BLaER1 (cell line): Measurements from ENCODE around the gene PRKCA.
"Not testable (repeated sequence)": the region's sequence is repeated elsewhere in the genome, so short reads cannot be mapped to it uniquely, and the experiment has no call there.

Source experiments
- H3K27ac ChIP-seq: shearing (Covaris generic); formaldehyde crosslinking; 2 replicates; pipeline ENCODE4 v1.8.1; 2022
- H3K27me3 ChIP-seq: shearing (Covaris generic); formaldehyde crosslinking; 2 replicates; pipeline ENCODE4 v1.8.1; 2022
- H3K36me3 ChIP-seq: shearing (Covaris generic); formaldehyde crosslinking; 2 replicates; pipeline ENCODE4 v1.8.1; 2022
- H3K4me1 ChIP-seq: shearing (Covaris generic); formaldehyde crosslinking; 2 replicates; pipeline ENCODE4 v1.8.1; 2022
- H3K4me2 ChIP-seq: shearing (Covaris generic); formaldehyde crosslinking; 2 replicates; pipeline ENCODE4 v1.8.1; 2022
- H3K4me3 ChIP-seq: shearing (Covaris generic); formaldehyde crosslinking; 2 replicates; pipeline ENCODE4 v1.8.1; 2022
- H3K9ac ChIP-seq: shearing (Covaris generic); formaldehyde crosslinking; 2 replicates; pipeline ENCODE4 v1.8.1; 2022
- H3K9me3 ChIP-seq: shearing (Covaris generic); formaldehyde crosslinking; 2 replicates; pipeline ENCODE4 v1.8.1; 2022
- H4K20me1 ChIP-seq: shearing (Covaris generic); formaldehyde crosslinking; 2 replicates; pipeline ENCODE4 v1.8.1; 2022
- Cebpa-rat ChIP-seq: shearing (Covaris generic); IDR thresholded peaks from 2 replicates; pipeline ENCODE4 v1.8.1; 2022

PRKCA gene

DNA sequence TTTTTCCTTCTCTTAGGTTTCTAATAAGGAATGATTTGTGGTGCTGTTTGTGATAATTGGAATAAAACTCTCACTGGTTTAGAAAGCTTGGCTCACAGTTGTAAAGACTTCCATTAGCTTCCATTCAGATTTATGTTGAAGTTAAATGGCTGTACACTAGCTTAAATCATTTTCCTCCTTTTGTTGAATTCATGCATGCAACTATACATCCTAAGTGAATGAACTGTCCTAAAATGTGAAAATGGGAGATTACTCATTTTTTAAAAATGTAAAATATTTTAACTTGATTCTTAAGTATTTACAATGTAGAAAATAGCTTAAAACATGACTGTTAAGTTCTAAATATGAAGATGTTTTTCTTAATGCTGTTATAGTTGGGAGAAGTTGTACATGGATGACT, 15.2 kb downstream of the PRKCA start:
- H3K4me1 ChIP-seq = no peaks in the 10 kb centered on the region
- H3K36me3 ChIP-seq = no peaks in the 10 kb centered on the region; the same call in 1 of the 2 replicates
- H3K27ac ChIP-seq = no peak overlapping the region
- no peak for TF ChIP-seq Cebpa-rat
- H3K9ac ChIP-seq = no peak overlapping the region
- no peak overlapping the region for H3K4me3 ChIP-seq
- H3K9me3 ChIP-seq = peaks cover 15% of the 10 kb centered on the region
- H3K4me2 ChIP-seq = no peak overlapping the region
- H3K27me3 ChIP-seq = no peaks in the 10 kb centered on the region
- H4K20me1 ChIP-seq = no peaks in the 10 kb centered on the region

DNA sequence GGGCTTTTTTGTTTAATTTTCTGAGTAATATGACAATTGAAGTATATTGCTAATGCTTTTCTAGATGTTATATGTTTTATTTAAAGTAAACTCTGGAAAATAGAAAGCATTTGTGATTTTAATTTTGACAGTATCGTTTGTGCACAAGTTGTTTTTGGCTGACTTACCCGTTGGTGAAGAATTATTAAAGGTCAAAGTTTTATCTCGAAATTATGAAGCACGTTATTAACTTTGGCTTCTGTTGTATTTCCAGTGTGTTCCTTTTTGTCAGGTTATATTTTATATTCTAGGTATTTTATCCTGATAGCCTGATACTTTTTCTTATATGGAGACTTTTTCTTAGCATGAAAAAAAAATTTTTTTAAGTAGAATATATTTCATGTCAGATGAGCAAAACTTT, 16.8 kb downstream of the PRKCA start:
- Histone ChIP-seq H3K27me3 (no peaks in the 10 kb centered on the region), H3K9ac (no peak overlapping the region), H3K4me2 (no peak overlapping the region), H3K9me3 (peaks cover 16% of the 10 kb centered on the region), H3K4me1 (no peaks in the 10 kb centered on the region), H4K20me1 (no peaks in the 10 kb centered on the region), H3K27ac (no peak overlapping the region), H3K4me3 (no peak overlapping the region), H3K36me3 (no peaks in the 10 kb centered on the region; the same call in 1 of the 2 replicates)
- TF ChIP-seq Cebpa-rat = no peak

DNA sequence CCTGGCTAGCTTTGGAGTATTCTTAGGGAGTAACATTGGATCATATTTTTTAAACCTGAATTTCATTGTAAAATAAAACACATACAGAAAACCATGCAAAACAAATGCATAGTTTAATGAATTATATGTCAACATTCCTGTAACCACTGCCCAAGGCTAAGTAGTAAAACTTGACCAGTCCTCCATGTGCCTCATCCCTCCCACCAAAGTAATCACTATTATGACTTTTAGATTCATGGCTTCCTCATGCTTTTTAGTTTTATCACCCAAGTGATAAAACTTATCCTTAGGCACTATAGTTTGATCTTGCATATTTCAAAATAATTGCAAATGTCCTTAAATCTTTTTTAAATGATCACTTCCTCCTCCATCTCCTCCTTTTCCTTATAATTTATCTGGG, 20.4 kb downstream of the PRKCA start:
- Histone ChIP-seq H3K4me3 (no peak overlapping the region), H3K27me3 (no peaks in the 10 kb centered on the region), H3K36me3 (no peaks in the 10 kb centered on the region; the same call in 1 of the 2 replicates), H3K4me2 (no peak overlapping the region), H3K27ac (no peak overlapping the region), H3K9ac (no peak overlapping the region), H3K4me1 (no peaks in the 10 kb centered on the region), H3K9me3 (peaks cover 16% of the 10 kb centered on the region), H4K20me1 (no peaks in the 10 kb centered on the region)
- TF ChIP-seq Cebpa-rat = no peak

DNA sequence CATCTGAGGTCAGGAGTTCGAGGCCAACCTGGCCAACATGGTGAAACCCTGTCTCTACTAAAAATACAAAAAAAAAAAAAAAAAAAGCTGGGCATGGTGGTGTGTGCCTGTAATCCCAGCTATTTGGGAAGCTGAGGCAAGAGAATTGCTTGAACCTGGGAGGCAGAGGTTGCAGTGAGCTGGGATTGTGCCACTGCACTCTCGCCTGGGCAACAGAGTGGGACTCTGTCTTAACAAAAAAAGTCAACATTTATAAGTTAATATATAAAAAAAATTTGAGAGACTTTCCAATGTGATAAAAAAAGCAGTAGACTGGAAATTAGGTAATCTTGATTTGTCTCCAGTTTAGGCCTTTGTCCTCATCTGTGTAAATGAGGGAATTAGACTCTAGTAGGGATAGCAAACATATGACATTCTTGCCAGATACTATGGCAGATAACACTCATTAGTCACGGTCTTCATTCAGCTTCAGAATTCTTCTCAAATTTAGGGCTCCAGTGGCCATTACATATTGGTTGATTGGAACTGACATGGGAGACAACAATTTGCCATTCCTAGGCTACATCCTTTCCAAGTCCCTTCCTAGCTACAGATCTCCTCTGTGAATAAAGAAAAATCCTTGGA, 22.1 kb downstream of the PRKCA start:
- not testable (repeated sequence) for H3K27ac ChIP-seq, H3K27me3 ChIP-seq, H3K36me3 ChIP-seq, H3K4me2 ChIP-seq, H3K9ac ChIP-seq, H3K4me3 ChIP-seq, H4K20me1 ChIP-seq, H3K4me1 ChIP-seq
- H3K9me3 ChIP-seq = peaks cover 16% of the 10 kb centered on the region

DNA sequence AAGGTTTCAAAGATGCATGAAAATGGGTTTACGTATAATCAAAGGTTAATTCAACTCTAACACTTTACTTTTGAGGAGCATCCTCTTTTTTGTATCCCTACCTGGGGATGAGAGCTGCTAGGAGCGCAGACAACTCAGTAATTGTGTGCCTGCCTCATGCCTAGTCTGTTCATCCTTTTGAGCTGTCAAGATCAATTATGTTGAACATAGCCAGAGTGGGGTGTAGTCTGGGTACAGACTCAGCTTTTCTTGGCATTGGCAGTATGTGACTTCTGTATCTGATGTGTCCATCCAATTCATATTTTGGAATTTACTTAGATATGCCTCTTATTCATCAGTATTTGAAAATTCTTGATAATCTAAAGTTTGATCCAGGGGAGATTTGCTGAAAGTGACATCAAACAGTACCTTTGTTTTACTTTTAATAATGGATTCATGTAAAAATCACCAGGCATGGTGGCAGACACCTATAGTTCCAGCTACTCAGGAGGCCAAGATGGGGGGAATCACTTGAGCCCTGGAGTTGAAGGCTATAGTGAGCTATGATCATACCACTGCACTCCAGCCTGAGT, 24.1 kb downstream of the PRKCA start:
- TF ChIP-seq Cebpa-rat = no peak
- Histone ChIP-seq H3K9ac (no peak overlapping the region), H4K20me1 (no peaks in the 10 kb centered on the region), H3K9me3 (peaks cover 12% of the 10 kb centered on the region), H3K36me3 (no peaks in the 10 kb centered on the region; the same call in 1 of the 2 replicates), H3K4me2 (no peak overlapping the region), H3K4me1 (no peaks in the 10 kb centered on the region), H3K27ac (no peak overlapping the region), H3K27me3 (no peaks in the 10 kb centered on the region), H3K4me3 (no peak overlapping the region)

DNA sequence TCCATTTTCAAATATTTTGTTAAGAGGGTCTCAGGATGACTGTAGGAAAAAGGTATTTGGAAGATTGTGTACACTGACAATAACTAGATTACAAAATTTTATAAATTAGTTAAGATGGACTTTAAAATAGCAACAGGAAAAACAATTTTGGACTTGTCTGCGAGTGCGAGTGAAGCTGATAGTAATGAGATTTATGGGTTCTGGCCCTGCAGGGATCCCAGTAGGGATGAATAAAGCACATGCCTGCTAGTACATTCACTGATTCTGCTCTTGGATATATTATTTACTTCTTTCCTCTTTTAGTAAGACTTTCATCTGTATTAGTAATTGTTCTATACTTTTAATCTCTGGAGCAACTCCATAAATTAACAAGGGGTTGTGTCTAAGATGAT, 28.2 kb downstream of the PRKCA start:
- no peak overlapping the region for H3K9ac ChIP-seq
- no peaks in the 10 kb centered on the region for H3K4me1 ChIP-seq
- no peak overlapping the region for H3K4me3 ChIP-seq
- H3K27me3 ChIP-seq = no peaks in the 10 kb centered on the region
- no peaks in the 10 kb centered on the region for H4K20me1 ChIP-seq
- no peaks in the 10 kb centered on the region for H3K9me3 ChIP-seq
- TF ChIP-seq Cebpa-rat = no peak
- no peak overlapping the region for H3K4me2 ChIP-seq
- no peaks in the 10 kb centered on the region for H3K36me3 ChIP-seq
- H3K27ac ChIP-seq = no peak overlapping the region

DNA sequence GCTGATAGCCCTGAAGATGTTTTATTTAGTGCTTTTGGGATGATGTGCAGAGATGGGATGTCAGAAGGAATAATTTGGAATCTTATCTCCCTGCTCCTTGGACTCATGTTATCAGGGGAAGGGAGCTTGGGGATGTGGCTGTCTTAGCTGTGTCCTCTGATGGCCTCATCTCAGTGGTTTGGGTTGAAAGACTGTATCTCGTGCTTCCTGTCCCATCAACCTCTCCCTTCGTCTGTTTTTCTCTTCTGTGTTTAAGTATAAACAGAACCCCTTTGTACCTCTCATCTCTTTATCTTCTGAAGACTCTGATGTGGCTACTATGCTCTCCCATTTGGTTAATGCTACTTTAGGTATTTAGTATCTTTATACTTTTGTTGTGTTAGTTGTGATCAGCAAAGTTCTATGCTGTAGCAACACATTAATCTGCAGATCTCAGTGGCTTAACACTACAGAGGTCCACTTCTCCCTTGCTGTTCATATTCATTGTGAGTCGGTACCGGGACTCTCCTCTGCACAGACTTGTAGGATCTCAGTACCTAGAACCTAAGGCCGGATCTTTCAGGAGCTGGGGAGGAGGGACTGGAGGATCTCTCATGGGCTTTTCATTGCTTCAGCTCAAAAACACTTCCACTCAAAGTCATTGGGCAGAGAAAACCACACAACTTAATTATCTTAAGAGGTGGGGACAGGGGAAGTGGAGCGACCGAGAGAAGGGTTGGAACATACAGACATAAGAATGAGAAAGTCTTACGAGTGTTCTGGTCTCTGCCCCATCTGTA, 28.8 kb downstream of the PRKCA start:
- no peak for TF ChIP-seq Cebpa-rat
- Histone ChIP-seq H3K27me3 (no peaks in the 10 kb centered on the region), H3K4me1 (no peaks in the 10 kb centered on the region), H3K27ac (no peak overlapping the region), H3K9ac (no peak overlapping the region), H4K20me1 (no peaks in the 10 kb centered on the region), H3K36me3 (no peaks in the 10 kb centered on the region), H3K4me2 (no peak overlapping the region), H3K4me3 (no peak overlapping the region), H3K9me3 (no peaks in the 10 kb centered on the region)

DNA sequence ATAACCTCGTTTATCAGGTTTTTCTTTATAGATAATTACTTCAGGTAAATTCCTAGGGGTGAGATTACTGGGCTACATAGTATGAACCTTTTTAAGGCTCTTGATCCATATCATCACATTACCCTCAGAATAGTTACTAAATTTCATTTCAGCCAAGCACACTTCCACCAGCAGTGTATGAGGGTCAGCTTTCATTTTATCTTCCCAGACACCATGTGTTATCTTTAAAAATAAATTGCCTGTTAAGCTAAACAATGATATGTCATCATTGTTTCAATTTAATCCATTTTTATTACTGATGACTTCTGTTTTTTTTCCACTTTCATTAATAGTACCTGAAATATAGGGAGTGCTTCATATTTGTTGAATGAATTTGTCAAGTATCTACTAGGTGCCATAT, 33.4 kb downstream of the PRKCA start:
- Histone ChIP-seq H4K20me1 (no peaks in the 10 kb centered on the region), H3K27ac (no peak overlapping the region), H3K27me3 (no peaks in the 10 kb centered on the region), H3K4me2 (no peak overlapping the region), H3K9me3 (no peaks in the 10 kb centered on the region), H3K4me1 (peaks cover 10% of the 10 kb centered on the region; the same call in 1 of the 2 replicates), H3K9ac (no peak overlapping the region), H3K4me3 (no peak overlapping the region), H3K36me3 (no peaks in the 10 kb centered on the region)
- TF ChIP-seq Cebpa-rat = no peak

DNA sequence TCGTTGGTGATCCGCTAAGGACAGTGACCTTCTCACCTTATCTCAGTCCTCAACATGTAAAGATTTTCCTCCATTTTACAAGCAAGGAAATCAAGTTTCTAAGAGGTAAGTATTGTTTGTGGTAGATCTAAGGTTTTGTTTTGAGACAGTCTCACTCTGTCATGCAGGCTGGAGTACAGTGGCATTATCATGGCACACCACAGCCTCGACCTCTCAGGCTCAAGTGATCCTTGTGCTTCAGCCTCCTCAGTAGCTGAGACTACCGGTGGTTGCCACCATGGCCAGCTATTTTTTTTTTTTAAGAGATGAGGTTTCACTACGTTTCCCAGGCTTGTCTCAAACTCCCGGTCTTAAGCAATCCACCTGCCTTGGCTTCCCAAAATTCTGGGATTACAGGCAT, 34.9 kb downstream of the PRKCA start:
- H3K27me3 ChIP-seq = no peaks in the 10 kb centered on the region
- no peak overlapping the region for H3K4me2 ChIP-seq
- no peaks in the 10 kb centered on the region for H3K36me3 ChIP-seq
- H3K9ac ChIP-seq = no peak overlapping the region
- H4K20me1 ChIP-seq = no peaks in the 10 kb centered on the region
- peaks cover 10% of the 10 kb centered on the region; the same call in 1 of the 2 replicates for H3K4me1 ChIP-seq
- no peak for TF ChIP-seq Cebpa-rat
- H3K27ac ChIP-seq = no peak overlapping the region
- H3K4me3 ChIP-seq = no peak overlapping the region
- H3K9me3 ChIP-seq = no peaks in the 10 kb centered on the region

DNA sequence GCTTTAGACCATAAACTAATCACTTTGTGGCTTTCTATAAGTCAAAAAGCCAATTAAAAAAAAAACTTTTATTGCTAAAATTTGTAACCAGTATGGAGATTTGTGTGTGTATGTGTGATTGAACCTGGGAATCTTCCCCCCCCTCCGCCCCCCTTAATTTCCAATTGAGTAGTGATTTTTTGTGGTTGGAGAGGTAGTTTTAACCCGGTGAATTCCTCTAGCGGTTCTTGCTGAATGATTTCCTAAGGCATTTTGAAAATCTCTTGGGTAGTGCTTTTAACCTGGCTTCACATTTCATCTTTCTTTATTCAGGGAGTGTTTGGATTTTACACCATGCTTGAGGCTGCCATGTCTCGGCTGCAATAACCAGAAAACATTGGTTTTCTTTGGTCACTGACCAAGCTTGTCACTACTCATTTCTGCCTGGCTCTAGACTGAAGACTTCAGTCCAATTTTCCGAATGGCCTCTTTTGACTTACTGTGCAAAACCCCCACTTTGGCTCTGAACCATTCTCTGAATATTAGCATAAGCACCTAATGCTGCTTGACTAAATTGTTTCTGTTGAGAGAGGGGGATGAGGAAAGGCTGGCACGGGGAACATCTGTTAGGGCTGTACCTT, 35.6 kb downstream of the PRKCA start:
- Histone ChIP-seq H3K4me2 (no peak overlapping the region), H3K9me3 (no peaks in the 10 kb centered on the region), H3K27me3 (no peaks in the 10 kb centered on the region), H3K4me3 (no peak overlapping the region), H3K27ac (no peak overlapping the region), H3K36me3 (no peaks in the 10 kb centered on the region), H4K20me1 (no peaks in the 10 kb centered on the region), H3K4me1 (peaks cover 10% of the 10 kb centered on the region; the same call in 1 of the 2 replicates), H3K9ac (no peak overlapping the region)
- no peak for TF ChIP-seq Cebpa-rat
